Esophagus squamous epithelium (tissue), 5 donors: ENCODE results near the gene UNK. TPM values are rescaled to one million over a fixed set of nuclear protein-coding genes. Genes with fewer than 3 reads are reported as not detected.
A peak's percentile ranks its signal among the peaks of the same experiment; 100 is the strongest.

ENCODE experiments used
- DNase-seq: peaks from one replicate; lab custom pipeline; 2025; lab: John Stamatoyannopoulos, UW
- H3K27ac ChIP-seq, 4 donors: fragments of 200-600 bp; sonication (generic); one replicate each; pipeline ENCODE4 v1.5.1; 2016 to 2019; ENCODE audit warnings: mild to moderate bottlenecking in 1 of 4
- H3K27me3 ChIP-seq, 4 donors: fragments of 200-600 bp; sonication (generic); 1 replicate in 3 of 4; 2 replicates in 1 of 4; pipeline versions ENCODE4 v1.5.1 to v1.6.0; 2017 to 2021; ENCODE audit warnings: antibody characterized with exemption in 1 of 4
- H3K36me3 ChIP-seq, 3 donors: fragments of 200-600 bp; sonication (generic); one replicate each; pipeline ENCODE4 v1.5.1; 2016 to 2019
- H3K4me1 ChIP-seq, 3 donors: fragments of 200-600 bp; sonication (generic); one replicate each; pipeline ENCODE4 v1.5.1; 2017 to 2019
- H3K4me3 ChIP-seq, 4 donors: fragments of 200-600 bp; sonication (generic); 1 replicate in 3 of 4; 2 replicates in 1 of 4; pipeline ENCODE4 v1.5.1; 2016 to 2019; ENCODE audit warnings: mild to moderate bottlenecking in 2 of 4, moderate library complexity in 1 of 4
- H3K9me3 ChIP-seq, 3 donors: fragments of 200-600 bp; sonication (generic); one replicate each; pipeline ENCODE4 v1.5.1; 2016 to 2019
- CTCF ChIP-seq, 6 experiments: fragments of 450-650 bp in 4 of 6; fragments of 200-600 bp in 2 of 6; sonication (generic) in 2 of 6; IDR thresholded peaks; one replicate each; pipeline ENCODE4 v1.5.1; 2016 to 2019; ENCODE audit warnings: antibody characterized with exemption in 6 of 6, mild to moderate bottlenecking in 4 of 6, moderate library complexity in 4 of 6
- POLR2A ChIP-seq, 4 donors: fragments of 450-650 bp; IDR thresholded peaks; one replicate each; pipeline ENCODE4 v1.6.1; 2017; ENCODE audit warnings: antibody characterized with exemption in 4 of 4, mild to moderate bottlenecking in 4 of 4, moderate library complexity in 3 of 4
- WGBS, 2 donors: methylation state at CpG; one replicate each; pipeline ENCODE4 v1.1.5; 2018; 5-methylcytosine and 5-hydroxymethylcytosine counted together
- intact Hi-C: fragments of 100-400 bp; cut with DNase I; formaldehyde crosslinking; loops from one replicate; pipeline ENCODE4 v1.15.0; 2022
- total RNA-seq, 4 donors: library from RNA; depleted of rRNA; stranded (reverse); fragments of >200 nt; gene quantifications; one replicate each; pipeline ENCODE4 v1.1.0, GENCODE V29; 2016
- donor health status: DM: yes; HTN: yes; CAD: no.

Gene UNK
- total RNA-seq, 4 donors from 2014 or later = 14.8 to 27.3 (median 20.4) TPM

GRCh38 chr17:75845058-75845711 lies 60.6 kb downstream of the UNK start:
- intact Hi-C loops = no loop called here
- TF ChIP-seq POLR2A (IDR thresholded peaks at IDR 0.05) (peak in 1 of 4 donors; percentile 9), CTCF (IDR thresholded peaks at IDR 0.05) (peak; percentile 76 to 99 (median 93))
- DNase-seq = no peak
- Histone ChIP-seq H3K4me1 (peaks cover 26 to 84% (median 56%) of the 10 kb centered on the region in 3 donors), H3K36me3 (peaks cover 34 to 58% (median 36%) of the 10 kb centered on the region in 3 donors), H3K9me3 (no peaks in the 10 kb centered on the region), H3K4me3 (peak overlapping the region in 2 of 4 donors; percentile 40 to 59), H3K27ac (peak overlapping the region; percentile 90 to 95 (median 92)), H3K27me3 (no peaks in the 10 kb centered on the region)
- 10 to 26% methylated on average over 7 to 8 of the region's 21 CpGs for WGBS, 2 donors

GRCh38 chr17:75845933-75846691 lies 61.5 kb downstream of the UNK start:
- no peak for TF ChIP-seq CTCF (IDR thresholded peaks at IDR 0.05)
- no peak for TF ChIP-seq POLR2A (IDR thresholded peaks at IDR 0.05)
- H3K36me3 ChIP-seq = peaks cover 41 to 60% (median 43%) of the 10 kb centered on the region in 3 donors
- peak overlapping the region; percentile 90 to 95 (median 92) for H3K27ac ChIP-seq
- peaks cover 26 to 94% (median 56%) of the 10 kb centered on the region in 3 donors for H3K4me1 ChIP-seq
- no peak for DNase-seq
- no peaks in the 10 kb centered on the region for H3K27me3 ChIP-seq
- intact Hi-C loops = no loop called here
- 75 to 88% methylated on average over 15 to 19 of the region's 22 CpGs for WGBS, 2 donors
- no peak overlapping the region for H3K4me3 ChIP-seq
- no peaks in the 10 kb centered on the region for H3K9me3 ChIP-seq

GRCh38 chr17:75846692-75847613 lies 62.3 kb downstream of the UNK start:
- Histone ChIP-seq H3K4me3 (no peak overlapping the region), H3K36me3 (peaks cover 41 to 68% (median 49%) of the 10 kb centered on the region in 3 donors), H3K9me3 (no peaks in the 10 kb centered on the region), H3K4me1 (peaks cover 26 to 100% (median 56%) of the 10 kb centered on the region in 3 donors), H3K27me3 (no peaks in the 10 kb centered on the region), H3K27ac (peak overlapping the region; percentile 90 to 95 (median 92))
- no peak for DNase-seq
- TF ChIP-seq POLR2A (IDR thresholded peaks at IDR 0.05) = no peak
- no peak for TF ChIP-seq CTCF (IDR thresholded peaks at IDR 0.05)
- WGBS, 2 donors = 75 to 94% methylated on average over 7 to 9 of the region's 34 CpGs
- intact Hi-C loops = no loop called here

- intact Hi-C loops = no loop called here
- no peak for DNase-seq
- H3K27me3 ChIP-seq = no peaks in the 10 kb centered on the region
- H3K36me3 ChIP-seq = peaks cover 41 to 72% (median 49%) of the 10 kb centered on the region in 3 donors
- WGBS, 2 donors = 81% methylated on average over 16 to 21 of the region's 25 CpGs
- TF ChIP-seq POLR2A (IDR thresholded peaks at IDR 0.05) (no peak), CTCF (IDR thresholded peaks at IDR 0.05) (no peak)
- no peak overlapping the region for H3K4me3 ChIP-seq
- peak overlapping the region; percentile 17 to 95 (median 90) for H3K27ac ChIP-seq
- H3K9me3 ChIP-seq = no peaks in the 10 kb centered on the region
- H3K4me1 ChIP-seq = peaks cover 26 to 100% (median 58%) of the 10 kb centered on the region in 3 donors
Observed at GRCh38 chr17:75847614-75848522, 63.3 kb downstream of the UNK start.
